Measurements from ENCODE around the gene SLIT1.

Gene SLIT1

DNA sequence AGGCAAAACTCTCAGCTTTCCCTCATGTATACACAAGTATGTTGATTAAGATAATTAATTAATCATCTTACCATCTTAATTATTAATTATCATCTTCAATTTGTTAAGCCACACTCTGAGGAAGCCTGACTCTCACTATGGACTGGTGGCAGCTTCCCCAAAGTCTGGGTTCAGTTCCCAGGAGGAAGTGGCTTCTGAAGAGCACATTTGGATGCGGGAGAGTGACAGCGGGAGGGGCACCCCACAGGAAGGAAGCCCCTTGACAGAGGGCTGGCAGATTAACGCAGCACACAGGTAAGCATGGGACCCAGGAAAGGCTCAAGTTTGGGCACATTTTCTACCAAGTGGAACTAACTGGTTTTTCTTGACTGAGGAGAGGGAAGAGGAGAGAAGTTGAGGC is 13.4 kb upstream of the SLIT1 start:
- DNase-seq: no peak

DNA sequence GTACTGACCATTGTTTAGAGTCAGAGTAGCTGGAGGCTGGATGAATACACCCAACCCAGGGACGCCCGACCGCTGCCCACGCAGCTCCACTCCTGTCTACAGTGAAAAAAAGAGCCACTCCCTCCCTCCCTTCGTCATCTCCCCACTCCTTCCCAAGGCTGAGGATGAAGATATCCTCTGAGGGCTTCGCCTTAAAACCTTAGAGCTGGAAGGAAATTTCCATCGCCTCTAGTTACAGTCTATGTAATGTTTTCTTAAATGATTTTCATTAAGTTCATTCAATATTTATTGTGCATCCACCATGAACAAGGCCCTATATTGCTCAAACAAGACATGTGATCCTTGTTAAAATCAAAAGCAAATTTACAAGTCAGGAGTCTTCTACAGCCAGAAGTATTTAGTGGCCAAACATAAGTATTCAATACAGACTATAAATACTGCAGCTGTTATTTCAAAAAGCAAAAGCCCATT is 11.3 kb upstream of the SLIT1 start:
- no peak for DNase-seq

DNA sequence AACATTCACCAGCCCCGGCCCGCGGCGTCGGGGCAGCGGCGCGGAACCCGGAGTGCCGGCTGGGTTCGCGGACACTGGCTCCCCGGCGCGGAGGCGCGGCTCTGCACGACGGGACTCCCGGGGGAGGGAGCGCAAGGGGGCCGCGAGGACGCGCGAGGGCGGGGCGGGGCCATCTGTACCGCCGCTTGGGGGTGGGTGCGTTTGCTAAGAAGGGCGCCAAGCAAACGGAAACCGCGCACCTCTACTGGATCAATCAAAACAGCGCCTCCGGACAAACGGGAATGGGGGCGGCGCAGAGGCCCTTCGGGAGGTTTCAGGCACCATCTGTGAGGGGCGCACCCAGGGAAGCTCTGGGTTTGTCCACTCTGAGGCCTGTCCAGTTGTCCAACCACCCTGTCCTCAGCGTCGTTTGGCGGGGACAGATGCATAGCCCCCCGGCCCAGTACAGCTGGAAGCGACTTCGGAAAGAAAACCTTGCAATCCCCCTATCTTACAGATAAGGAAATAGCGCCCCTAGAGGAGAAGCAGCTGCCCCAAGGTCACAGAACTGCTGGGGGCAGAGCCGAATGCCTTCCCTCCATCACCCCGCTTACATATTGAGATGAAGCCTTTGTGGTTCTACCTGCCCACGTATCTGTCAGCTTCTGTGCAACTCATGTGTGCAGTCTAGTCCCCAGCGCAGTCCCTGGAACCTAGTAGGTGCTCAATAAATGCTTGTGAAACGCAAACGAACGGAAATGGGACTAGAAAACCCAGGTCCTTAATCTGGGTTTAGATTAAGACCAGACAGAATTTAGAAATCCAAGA is 10.7 kb upstream of the SLIT1 start:
- peak; percentile 83 for DNase-seq

DNA sequence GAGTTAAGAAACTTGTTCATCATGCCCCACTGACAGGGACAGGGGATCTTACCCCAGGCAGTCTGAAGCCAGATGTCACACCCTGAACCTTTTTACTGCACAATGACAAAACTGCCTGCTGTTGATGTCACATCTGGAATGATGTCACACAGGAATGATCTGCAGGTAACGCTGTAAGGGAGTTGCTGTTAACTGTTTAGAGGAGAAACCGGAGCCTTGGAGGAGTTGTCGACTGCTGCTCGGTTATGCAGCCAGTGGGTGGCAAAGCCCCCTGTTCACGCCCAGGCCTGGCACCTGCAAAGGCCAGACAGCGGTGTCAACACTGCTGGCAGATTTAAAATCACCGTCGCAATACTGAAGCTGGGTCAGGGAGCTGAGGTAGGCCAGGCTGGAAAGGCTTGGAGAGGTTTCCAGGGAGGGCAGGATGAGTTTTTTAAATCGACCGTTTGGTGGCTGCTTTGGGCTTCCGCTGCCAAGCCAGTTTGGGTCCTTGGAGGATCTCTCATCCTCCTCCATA is 10.0 kb upstream of the SLIT1 start:
- no peak for DNase-seq

DNA sequence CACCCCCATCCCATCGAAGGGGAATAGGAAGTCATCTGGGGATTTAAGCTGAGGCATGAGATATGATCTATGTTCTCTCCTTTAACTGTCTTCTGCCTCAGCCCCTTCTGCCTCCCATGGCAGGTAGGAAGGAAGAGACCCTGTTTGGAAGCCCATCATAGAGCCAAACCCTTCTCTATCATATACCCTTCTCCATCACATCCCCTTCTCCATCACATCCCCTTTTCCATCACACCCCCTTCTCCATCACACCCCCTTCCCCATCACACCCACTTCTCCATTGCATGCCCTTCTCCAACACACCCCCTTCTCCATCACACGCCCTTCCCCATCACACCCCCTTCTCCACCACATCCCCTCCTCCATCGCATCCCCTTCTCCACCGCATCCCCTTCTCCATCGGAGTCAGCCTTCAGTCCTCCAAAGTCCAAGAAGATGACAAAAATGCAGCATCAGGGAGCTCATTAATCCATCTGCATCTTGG is 7.2 kb upstream of the SLIT1 start:
- DNase-seq: no peak

DNA sequence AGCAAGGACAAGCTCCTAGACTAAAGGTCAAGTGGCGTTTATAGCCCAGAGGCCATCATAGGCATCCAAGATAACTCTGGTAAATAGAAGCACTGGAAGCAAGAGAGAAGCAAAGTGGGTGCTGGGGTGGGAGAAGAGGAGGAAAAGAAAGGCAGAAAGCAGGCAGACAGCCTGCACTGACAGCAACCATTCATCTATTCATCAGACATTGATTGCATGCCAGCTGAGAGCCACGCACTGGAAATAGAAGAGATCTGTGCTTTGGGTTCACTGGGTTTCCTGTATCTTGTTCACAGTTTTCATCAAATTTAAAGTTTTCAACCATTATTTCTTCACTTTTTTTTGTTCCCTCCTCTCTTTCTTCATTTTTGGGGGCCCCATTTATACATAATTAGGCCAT is 4.7 kb upstream of the SLIT1 start:
- DNase-seq: no peak

DNA sequence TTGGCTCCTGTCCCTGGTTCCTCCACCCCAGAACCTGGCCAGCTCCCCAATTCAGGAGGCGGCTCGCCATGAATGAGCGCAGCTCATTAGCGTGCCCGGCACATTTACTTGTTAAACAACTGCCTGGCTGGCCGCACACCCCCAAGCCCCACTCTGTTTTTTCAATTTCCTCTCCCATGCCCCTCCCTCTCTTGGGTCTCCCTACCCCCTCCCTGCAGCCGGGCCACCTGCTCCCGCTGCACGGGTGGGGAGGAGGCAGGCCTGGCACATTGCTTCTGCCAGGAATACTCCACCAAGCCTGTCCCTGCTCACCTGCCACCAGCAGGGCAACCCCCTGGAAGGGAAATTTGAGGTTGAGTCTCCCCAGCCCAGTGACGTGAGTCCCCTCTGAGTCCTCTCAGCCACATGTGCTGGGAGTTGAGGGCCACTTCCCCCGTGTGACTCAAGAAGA is 2.5 kb upstream of the SLIT1 start:
- DNase-seq: no peak

DNA sequence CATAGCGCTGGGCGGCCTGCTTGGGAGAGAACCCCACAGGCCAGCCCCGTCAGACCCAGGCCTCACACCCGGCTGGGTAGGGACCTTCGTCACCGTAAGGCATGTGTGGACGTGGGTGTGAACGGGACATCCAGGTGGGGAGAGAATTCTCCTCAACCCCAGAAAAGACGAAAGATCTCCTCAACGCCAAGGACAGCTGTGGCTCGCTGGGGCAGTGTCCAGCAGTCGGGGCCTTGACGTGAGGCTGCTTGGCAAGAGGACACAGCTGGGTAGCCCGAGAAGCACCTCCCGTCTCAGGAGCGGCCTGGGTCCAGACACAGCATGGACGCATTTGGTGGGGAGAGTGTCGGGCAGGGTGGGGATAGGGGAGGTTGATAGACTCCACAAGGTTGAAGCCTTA is 1.2 kb upstream of the SLIT1 start:
- no peak for DNase-seq

DNA sequence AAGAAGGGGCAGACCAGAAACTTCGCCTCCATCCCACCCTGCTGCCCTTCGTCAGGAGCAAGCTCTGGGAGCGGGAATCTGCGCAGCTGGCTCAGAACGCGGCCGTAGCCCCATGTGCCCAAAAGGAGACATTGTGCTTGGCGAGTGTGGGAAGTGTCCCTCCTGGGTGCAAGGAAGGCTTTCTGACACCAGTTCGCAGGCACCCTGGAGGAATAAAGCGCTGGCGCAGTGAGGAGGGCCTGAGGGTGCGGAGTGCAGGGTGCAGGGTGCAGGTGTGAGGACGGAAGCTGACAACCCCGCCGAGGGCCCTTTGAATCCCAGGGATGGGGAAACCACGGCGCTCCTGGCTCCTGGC is 811 bp downstream of the SLIT1 start:
- DNase-seq: no peak

DNA sequence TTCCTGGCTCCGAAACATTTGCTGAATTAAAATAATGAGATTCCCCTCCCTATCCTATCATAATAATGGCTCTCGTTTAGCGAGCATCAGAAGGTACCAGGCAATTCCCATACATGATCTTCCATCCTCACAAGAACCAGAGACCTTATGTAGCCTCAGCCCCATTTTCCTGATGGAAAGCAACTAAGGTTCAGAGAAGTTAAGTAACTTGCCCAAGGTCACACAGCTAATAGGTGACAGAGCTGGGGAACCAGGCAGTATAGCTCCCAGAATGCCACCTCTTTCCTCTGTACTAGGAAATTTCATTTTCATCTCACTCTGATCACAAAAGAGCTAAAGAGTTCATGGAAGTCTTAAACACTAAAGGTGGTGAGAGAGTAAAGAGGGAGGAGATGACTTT is 2.4 kb downstream of the SLIT1 start:
- DNase-seq: no peak

DNA sequence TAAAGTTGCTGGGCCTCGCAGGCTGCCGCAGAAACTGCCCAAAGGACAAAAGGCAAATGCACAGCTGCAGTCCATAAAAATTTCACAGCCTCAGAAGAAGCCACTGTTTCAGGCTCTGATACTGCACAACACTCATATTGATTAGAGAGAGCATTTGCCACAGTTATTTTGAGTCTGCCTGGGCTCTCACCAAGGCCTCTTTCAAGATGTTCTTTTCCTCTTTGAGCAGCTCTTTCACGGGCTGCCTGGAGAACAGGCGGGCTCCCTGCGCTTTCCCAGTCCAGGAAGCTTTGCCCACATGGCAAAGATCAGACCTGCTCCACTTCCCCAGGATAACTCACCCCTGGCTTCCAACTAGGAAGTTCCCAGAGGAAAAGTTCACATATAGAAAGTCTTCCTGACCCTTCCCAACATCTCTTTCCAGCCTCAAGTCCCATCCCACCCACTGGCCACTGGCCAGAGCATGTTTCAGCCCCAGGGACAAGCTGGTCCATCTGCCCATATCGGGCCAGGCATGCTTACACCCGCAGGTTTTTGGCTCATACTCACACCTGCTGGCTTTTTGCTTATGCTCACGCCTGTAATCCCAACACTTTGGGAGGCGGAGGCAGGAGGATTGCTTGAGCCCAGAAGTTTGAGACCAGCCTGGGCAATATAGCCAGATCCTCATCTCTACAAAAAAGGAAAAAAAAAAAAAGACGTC is 3.3 kb downstream of the SLIT1 start:
- peak; percentile 38 for DNase-seq

DNA sequence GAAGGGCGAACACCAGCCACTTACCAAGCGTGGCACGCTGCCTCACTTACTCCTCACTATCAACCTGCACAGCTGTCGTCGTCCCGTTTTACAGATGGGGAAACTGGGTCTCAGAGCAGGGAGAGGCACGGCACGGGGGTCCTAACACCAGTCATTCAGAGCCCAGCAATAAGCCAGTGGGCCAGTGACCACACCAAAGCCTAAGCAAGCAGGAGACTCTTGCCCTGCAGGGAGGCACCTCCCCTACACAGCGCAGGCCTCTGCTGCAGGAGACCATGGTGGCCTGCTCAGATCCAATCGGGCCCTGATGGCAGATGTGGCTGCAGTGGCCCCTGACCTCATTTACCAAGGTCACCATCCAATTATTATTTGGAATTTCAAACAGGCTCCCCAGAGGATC is 4.8 kb downstream of the SLIT1 start:
- DNase-seq: peak; percentile 47

DNA sequence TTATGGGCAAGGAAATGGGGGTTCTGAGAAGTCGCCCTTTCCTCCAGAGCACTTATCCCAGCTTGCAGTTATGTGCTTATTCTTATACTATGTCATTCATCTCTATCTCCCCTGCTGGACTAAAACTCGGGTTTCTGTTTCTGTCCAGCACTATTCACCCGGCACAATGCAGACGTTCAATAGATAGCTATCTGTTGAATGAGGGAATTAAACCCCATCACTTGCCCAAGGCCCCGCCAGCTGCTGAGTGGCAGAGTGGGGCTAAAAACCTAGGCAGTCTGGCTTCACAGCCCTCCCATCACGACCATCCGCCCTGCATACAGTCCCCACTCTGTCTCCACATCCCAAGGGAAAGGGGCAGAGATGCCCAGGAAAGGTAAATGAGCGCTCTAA is 5.4 kb downstream of the SLIT1 start:
- DNase-seq: peak; percentile 37

DNA sequence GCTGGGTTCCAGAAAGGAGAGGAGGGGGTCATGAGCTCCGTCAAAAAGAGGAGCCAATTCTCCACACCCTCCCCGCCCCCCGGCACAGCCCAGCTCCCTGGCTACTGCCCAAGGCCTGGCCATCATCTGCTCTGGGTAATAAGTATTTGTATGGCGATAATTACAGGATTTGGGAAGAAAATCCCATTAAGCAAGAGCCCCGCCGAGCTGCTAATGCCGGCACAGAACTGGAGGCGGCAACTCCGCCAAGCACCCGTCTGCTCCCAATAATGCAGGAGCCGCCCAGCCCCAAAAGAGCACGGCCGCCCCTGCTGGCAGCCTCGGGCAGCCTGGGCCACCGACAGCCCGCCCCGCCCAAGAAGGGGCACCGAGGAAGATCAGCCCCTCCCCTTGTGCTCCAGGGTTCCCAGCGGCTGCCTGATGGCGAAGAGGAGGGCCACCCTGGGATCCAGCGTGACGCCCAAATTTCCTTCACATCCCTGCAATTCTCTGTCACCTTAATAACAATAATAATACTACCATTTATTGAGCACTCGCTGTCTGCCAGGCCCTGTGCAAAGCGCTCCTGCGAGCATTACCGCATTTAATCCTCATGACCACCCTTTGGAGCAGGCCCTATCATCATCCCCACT is 5.9 kb downstream of the SLIT1 start:
- DNase-seq: peak; percentile 81

DNA sequence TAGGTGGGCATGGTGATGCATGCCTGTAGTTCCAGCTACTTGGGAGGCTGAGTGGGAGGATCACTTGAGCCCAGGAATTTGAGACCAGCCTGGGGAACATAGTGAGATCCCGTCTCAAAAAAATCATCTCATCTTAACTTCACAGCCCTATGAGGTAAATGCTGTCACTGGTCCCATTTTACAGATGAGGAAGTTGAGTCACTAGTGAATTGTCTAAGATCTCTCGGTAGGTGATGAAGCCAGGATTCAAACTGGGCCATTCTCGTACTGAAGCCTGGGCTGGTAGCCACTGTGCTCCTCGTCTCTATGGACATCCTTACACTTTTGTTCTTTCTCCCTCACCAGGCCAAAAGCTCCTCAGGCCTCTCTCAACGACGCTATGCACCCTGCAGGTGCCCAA is 6.4 kb downstream of the SLIT1 start:
- no peak for DNase-seq

DNA sequence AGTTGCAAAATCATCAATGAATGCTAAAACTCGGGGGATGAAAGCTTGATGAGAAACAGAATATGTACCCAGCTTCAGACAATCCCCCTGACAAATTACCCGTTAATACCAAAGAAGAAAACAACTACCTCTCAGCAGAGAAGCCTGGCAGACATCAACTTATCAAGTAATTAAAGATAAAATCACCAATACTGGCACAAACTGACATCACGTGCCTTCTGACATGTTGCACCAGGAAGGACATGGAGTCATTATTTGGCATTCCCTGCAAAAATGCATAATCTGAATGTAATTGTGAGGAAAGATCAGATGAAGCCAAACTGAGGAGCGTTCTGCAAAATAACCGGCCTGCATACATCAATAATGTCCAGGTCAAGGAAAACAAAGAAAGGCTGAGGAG is 7.7 kb downstream of the SLIT1 start:
- DNase-seq: no peak

DNA sequence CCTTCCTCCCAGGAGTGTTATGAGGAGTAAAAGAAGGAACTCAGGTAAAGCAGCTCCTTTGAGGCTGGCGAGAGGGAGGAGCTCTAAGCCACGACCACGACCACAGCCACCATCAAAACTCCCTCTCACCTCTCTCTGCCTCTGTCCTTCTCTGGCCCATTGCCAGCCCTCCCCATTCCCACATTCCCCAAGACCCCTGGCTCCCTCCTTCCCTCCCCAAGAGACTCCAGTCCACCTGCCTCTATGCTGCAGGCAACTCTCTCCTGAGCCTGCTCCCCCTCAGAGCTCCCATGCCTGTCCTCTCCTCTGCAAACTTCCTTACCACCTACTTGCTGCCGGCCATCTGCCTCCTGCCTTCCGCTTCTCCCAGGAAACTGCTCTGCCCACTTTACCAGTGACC is 9.5 kb downstream of the SLIT1 start:
- no peak for DNase-seq

DNA sequence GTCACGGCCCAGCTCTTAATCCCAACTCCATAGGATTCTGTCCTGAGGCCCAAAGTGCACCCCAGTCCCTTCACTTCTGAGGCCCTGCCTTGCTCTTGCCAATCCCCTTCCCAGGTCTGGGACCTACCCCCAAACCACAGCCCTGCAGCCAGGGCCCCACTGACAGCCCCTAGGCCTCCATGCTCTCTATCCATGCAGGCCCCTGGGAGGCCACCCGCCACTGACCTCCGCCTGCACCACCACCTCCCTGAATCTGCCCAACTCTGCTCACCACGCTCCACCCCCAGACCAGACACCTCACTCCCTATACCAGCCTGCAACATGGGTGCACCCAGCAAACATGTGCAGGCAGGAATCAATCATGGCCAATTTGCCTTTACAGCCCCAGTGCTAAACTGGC is 10.2 kb downstream of the SLIT1 start:
- no peak for DNase-seq

DNA sequence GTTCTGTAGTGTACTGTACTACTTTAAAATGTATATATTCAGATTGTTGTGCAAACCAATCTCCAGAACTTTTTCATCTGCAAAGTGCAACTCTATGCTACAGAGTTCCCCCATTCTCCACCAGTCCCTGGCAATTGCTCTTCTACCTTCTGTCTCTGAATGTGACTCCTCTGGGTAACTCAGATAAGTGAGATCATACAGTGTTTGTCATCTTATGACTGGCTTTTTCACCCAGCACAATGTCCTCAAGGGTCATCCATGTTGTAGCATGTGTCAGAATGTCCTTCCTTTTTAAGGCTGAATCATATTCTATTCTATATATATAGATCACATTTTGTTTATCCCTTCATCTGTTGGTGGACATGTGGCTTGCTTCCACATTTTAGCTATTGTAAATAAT is 10.8 kb downstream of the SLIT1 start:
- DNase-seq: no peak

DNA sequence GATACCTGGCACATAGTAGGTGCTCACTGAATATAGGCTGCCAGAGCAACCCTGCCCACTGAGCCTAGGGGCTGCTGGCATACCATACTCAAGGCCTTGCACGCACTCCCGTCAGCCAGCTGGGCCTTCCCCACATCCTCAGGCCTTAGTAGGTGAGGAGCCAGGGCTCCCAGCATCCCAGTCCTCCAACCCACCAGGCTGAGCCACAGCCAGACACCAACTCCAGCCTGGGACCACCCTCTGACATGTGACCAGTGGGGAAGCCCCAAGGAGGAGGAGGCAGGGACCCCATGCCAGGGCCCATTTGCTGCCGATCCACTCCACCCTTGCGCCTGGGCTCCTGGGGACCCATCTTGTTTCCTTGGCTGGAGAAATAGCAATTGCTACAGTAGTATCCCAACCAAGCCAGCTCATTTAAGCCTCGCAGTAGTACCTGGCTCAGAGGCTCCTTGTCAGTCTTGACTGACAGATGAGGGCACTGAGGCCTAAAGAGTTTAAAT is 11.4 kb downstream of the SLIT1 start:
- no peak for DNase-seq

DNA sequence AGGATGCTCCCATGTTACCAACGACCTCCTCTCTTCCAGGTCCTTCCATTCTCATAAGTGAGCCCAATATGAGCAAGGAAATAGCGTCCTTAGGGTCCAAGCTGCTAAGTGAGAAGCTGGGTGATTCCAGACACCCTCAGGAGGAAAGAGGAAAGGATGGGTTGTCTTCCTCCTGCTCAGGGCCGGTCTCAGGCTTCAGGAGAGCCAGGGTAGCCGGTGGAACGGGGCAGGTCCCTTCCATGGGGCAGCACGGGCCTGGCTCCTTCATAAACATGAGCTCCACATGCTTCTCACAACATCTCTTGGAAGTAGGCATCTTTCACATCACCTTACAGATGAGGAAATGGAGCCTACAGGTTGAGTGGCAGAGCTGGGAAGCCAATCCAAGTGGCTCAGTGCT is 12.7 kb downstream of the SLIT1 start:
- no peak for DNase-seq

DNA sequence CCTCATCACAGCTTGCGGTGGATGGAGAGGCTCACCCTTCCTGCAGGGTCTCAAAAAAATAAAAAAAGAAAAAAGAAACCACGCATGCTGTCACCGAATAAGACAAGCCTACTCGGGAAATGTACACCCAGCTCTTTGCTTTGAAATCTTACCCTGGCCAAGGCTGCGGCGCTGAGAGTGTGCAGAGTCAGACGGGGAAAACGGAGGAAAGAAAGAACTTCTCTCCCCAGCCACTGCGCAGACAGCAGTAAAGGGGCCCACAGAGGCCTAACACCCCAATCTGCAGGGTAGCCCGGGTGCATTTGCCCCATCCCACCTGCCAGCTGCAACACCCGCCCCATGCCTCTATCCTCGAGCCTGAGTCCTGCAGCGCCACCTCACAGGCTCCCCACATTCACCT is 14.8 kb downstream of the SLIT1 start:
- peak; percentile 42 for DNase-seq

DNA sequence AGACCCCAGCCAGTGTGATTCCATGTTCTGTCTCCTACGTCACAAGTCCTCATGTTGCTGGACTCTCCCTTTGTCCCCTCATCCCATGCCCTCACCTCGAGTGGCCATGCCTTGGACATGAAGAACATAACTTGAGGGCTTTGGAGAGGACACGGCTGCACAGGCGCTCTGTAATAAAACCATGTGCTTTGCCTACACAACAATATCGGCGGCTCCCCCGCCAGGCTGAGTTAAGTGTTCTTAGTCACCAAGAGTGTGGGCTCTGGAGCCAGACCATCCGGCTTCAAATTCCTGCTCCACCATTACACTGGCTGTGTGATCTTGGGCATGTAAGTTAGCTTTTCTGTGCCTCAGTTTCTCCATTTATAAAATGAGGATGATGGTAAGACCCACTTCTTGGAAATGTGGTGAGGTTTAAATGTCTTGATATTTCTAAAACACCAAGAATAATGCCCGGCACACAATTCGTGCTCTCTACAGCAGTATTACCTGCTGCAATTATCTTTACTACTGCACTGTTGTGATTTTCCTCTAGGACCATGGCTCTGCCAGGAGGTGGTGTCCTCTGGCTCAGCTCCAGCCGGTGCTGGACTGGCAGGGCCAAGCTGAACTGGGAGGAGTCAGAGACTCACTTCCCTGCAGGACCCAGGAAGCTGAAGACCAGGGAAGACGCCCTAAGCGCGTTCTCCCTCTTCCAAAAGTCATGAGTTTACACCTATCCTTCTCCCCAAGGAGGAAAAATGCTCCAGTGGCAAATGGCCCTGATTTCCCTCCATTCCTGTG is 15.7 kb downstream of the SLIT1 start:
- DNase-seq: no peak
